Endothelial cell (in vitro differentiated cells): ENCODE data around the gene PGA5. TPM values are rescaled to one million over a fixed set of nuclear protein-coding genes. Genes with fewer than 3 reads are reported as not detected.

ENCODE experiments used
- DNase-seq: peaks from one replicate; pipeline ENCODE4 v3.0.0; 2021; ENCODE audit warnings: low spot score
- H3K27ac Mint-ChIP-seq: one replicate; pipeline ENCODE4 v1.8.0; 2021; ENCODE audit warnings: mixed read lengths, inconsistent platforms; ENCODE audit not compliant: unreplicated experiment
- H3K27me3 Mint-ChIP-seq: one replicate; pipeline ENCODE4 v1.8.0; 2021; ENCODE audit warnings: mild to moderate bottlenecking, moderate library complexity, mixed read lengths, inconsistent platforms; ENCODE audit not compliant: unreplicated experiment
- H3K36me3 Mint-ChIP-seq: one replicate; pipeline ENCODE4 v1.8.0; 2021; ENCODE audit warnings: mild to moderate bottlenecking, low read depth, mixed read lengths, inconsistent platforms; ENCODE audit not compliant: unreplicated experiment
- H3K4me1 Mint-ChIP-seq: one replicate; pipeline ENCODE4 v1.8.0; 2021; ENCODE audit warnings: mild to moderate bottlenecking, mixed read lengths, inconsistent platforms; ENCODE audit not compliant: unreplicated experiment
- H3K4me3 Mint-ChIP-seq: one replicate; pipeline ENCODE4 v1.8.0; 2021; ENCODE audit warnings: mild to moderate bottlenecking, mixed read lengths, inconsistent platforms; ENCODE audit not compliant: unreplicated experiment
- H3K9me3 Mint-ChIP-seq: one replicate; pipeline ENCODE4 v1.8.0; 2021; ENCODE audit warnings: mixed read lengths, inconsistent platforms; ENCODE audit not compliant: unreplicated experiment
- total RNA-seq: library from RNA; stranded (reverse); fragmentation: NEBNext Ultra II Directional; extraction: Animal tissue kit (Norgen Biotek cat#: 25700); gene quantifications from one replicate; pipeline ENCODE4 v1.2.1, GENCODE V29; 2021; ENCODE audit not compliant: unreplicated experiment
- TF ChIP-seq, protein P1 (sequence below): fragments of 200-600 bp; sonication (generic); IDR thresholded peaks from one replicate; pipeline ENCODE4 v1.5.0; 2021; ENCODE audit warnings: antibody characterized with exemption; ENCODE audit not compliant: unreplicated experiment

The PGA5 gene
- total RNA-seq, 1 donor from 2014 or later = 1.2 TPM

DNA sequence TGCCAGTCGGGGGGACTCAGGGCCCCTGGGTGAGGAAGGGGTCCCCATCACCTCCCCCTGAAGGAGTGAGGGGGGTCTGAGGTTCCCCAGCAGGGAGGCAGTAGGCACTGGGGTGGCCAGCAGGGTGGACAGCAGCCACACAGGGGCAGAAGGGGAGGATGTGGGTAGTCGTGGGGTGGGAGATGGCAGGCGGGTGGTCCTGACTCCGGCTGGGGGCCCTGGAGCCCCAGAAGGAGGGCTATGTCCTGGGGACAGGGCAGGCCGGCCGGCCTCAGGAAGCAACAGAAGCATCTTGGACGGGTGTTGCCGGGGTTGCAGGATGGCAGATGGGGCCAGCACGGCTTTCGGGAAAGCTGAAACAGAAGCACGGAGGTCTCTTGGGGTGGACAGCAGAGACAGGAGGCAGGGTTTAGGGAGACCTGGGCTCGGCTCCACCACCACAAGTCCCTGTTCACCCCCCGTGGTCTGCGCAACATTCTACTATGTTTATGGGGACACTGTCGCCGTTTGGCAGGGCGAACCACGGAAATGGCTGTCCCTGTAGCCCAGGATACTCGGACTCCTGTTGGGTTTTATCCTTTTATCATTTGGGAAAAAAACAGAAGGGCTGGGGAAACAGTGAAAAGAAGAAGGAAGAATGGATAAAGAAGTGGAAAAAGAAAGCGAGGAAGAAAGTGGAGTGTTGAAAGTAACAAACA is 40.1 kb downstream of the PGA5 start:
- TF ChIP-seq, protein P1, sequence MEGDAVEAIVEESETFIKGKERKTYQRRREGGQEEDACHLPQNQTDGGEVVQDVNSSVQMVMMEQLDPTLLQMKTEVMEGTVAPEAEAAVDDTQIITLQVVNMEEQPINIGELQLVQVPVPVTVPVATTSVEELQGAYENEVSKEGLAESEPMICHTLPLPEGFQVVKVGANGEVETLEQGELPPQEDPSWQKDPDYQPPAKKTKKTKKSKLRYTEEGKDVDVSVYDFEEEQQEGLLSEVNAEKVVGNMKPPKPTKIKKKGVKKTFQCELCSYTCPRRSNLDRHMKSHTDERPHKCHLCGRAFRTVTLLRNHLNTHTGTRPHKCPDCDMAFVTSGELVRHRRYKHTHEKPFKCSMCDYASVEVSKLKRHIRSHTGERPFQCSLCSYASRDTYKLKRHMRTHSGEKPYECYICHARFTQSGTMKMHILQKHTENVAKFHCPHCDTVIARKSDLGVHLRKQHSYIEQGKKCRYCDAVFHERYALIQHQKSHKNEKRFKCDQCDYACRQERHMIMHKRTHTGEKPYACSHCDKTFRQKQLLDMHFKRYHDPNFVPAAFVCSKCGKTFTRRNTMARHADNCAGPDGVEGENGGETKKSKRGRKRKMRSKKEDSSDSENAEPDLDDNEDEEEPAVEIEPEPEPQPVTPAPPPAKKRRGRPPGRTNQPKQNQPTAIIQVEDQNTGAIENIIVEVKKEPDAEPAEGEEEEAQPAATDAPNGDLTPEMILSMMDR = no peak
- H3K9me3 Mint-ChIP-seq = no peaks in the 10 kb centered on the region
- peak overlapping the region; percentile 25 for H3K27ac Mint-ChIP-seq
- DNase-seq = no peak
- peaks cover 5% of the 10 kb centered on the region for H3K4me1 Mint-ChIP-seq
- peaks cover 53% of the 10 kb centered on the region for H3K36me3 Mint-ChIP-seq
- peaks cover 5% of the 10 kb centered on the region for H3K27me3 Mint-ChIP-seq
- H3K4me3 Mint-ChIP-seq = peak overlapping the region; percentile 22

DNA sequence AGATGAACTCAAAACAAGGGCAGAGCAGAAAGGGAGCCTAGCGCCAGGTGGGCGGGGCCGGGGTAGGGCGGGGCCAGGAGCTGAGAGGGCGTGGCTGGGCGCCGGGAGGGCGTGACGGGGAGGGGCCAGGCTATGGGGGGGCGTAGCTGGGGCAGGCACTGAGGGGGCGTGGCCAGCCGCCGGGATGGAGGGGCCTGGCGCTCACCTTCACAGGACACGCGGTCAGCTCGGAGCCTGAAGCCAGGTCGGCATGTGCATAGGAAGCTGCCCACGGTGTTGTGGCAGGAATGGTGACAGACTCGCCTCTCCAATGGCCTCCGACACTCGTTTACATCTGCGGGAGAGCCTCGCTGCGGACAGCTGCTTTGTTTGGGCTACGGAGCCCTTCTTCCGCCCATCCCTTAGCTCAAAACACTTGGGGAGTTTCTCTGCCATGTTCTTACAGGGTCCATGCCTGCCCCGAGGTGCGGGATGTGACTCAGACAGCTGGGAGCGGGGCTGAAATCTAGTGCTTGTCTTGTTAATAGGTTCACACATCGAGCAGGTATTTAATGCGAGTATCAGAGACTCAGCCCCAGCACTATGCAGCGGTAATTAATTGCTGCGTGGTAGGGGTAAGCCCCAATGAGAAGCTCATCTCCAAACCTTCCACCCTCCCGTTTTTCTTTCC is 40.7 kb downstream of the PGA5 start:
- TF ChIP-seq, protein P1 = no peak
- peak overlapping the region; percentile 22 for H3K4me3 Mint-ChIP-seq
- no peaks in the 10 kb centered on the region for H3K9me3 Mint-ChIP-seq
- peaks cover 5% of the 10 kb centered on the region for H3K4me1 Mint-ChIP-seq
- DNase-seq = peak; percentile 82
- H3K27ac Mint-ChIP-seq = peak overlapping the region; percentile 25
- peaks cover 56% of the 10 kb centered on the region for H3K36me3 Mint-ChIP-seq
- H3K27me3 Mint-ChIP-seq = peaks cover 5% of the 10 kb centered on the region

DNA sequence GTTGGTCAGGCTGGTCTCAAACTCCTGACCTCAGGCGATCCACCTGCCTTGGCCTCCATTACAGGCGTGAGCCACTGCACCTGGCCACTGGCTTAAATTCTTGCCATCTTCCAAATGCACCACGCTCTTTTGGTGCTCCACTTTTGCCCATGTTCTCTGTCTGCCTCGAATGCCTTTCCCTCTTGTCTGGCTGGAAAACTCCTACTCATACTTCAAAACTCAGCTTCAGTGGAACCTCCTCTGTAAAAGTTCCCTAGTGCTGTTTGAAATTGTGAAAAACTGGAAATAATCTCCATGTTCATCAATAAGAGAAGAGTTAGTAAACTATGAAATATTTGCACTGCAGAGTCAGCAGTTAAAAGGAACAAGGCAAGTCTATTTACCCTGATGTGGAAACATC is 42.6 kb downstream of the PGA5 start:
- peaks cover 9% of the 10 kb centered on the region for H3K4me1 Mint-ChIP-seq
- peaks cover 61% of the 10 kb centered on the region for H3K36me3 Mint-ChIP-seq
- DNase-seq = no peak
- H3K27ac Mint-ChIP-seq = no peak overlapping the region
- no peak overlapping the region for H3K4me3 Mint-ChIP-seq
- TF ChIP-seq, protein P1 = no peak
- peaks cover 5% of the 10 kb centered on the region for H3K27me3 Mint-ChIP-seq
- no peaks in the 10 kb centered on the region for H3K9me3 Mint-ChIP-seq

DNA sequence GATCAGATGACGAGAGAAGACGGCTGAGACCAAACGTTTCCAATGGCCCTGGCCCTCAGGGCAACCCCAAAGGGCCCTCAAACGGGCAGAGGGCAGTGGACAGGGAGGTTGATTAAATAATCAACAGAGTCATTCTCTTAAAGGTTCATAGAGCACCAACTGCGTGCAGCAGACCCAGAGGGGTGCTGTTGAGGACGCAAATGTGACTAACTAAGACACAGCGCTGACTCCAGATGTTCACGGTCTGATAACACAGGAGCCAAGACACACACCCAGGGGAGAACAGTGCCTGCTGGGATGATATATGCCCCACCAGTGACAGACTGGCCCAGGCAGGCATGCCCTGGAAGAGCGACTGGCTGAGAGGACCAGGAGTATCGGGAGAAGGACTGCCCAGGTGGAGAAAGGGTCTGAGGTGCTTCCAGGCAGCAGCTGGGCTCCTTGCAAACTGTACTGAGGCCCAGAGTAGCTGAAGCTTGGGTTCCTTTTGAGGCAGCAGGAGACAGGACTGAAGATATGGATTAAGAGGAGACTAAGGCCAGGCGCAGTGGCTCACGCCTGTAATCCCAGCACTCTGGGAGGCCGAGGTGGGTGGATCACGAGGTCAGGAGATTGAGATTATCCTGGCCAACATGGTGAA is 46.5 kb downstream of the PGA5 start:
- H3K27me3 Mint-ChIP-seq = peaks cover 9% of the 10 kb centered on the region
- H3K4me1 Mint-ChIP-seq = peaks cover 13% of the 10 kb centered on the region
- H3K4me3 Mint-ChIP-seq = peak overlapping the region; percentile 44
- TF ChIP-seq, protein P1 = no peak
- DNase-seq = no peak
- peak overlapping the region; percentile 74 for H3K27ac Mint-ChIP-seq
- no peaks in the 10 kb centered on the region for H3K9me3 Mint-ChIP-seq
- peaks cover 49% of the 10 kb centered on the region for H3K36me3 Mint-ChIP-seq
